Activated T-helper 1 cell treated with anti-CD3 and anti-CD28 coated beads, Interleukin-12 subunit alpha, Interleukin-12 subunit beta, Interleukin-2, Interleukin-4 antibody, amounts not matched to agents 30 ng/mL and 10 ng/mL and 1 ng/mL, durations not matched to agents 14 hours and 24 hours and 36 hours (primary cell): ENCODE measurements around the gene PADI2. TPM values are rescaled to one million over a fixed set of nuclear protein-coding genes. Genes with fewer than 3 reads are reported as not detected.
"Not testable (repeated sequence)": the region's sequence is repeated elsewhere in the genome, so short reads cannot be mapped to it uniquely, and the experiment has no call there.

Source experiments
- DNase-seq: peaks from one replicate; pipeline ENCODE4 v3.0.0; 2021; ENCODE audit warnings: low spot score
- H3K27ac Mint-ChIP-seq: one replicate; pipeline ENCODE4 v1.8.0; 2021; ENCODE audit warnings: mild to moderate bottlenecking, mixed read lengths
- H3K27me3 Mint-ChIP-seq: one replicate; pipeline ENCODE4 v1.8.0; 2022; ENCODE audit warnings: mild to moderate bottlenecking, moderate library complexity, mixed read lengths; ENCODE audit not compliant: insufficient read depth
- H3K36me3 Mint-ChIP-seq: one replicate; pipeline ENCODE4 v1.8.0; 2021; ENCODE audit warnings: low read depth, mixed read lengths
- H3K4me1 Mint-ChIP-seq: one replicate; pipeline ENCODE4 v1.8.0; 2021; ENCODE audit warnings: low read depth, mixed read lengths
- H3K4me3 Mint-ChIP-seq: one replicate; pipeline ENCODE4 v1.8.0; 2021; ENCODE audit warnings: mild to moderate bottlenecking, moderate library complexity, mixed read lengths
- H3K9me3 Mint-ChIP-seq: one replicate; pipeline ENCODE4 v1.8.0; 2021; ENCODE audit warnings: mixed read lengths
- intact Hi-C: fragments of 100-400 bp; cut with micrococcal nuclease; formaldehyde crosslinking; loops from one replicate; pipeline ENCODE4 v1.15.1; 2024
- total RNA-seq: library from RNA; stranded (reverse); gene quantifications from 2 replicates; pipeline ENCODE4 v1.2.3, GENCODE V29; 2022

PADI2 gene
- total RNA-seq, 1 donor from 2014 or later, result not detected

- no peak for DNase-seq
- Mint-ChIP-seq H3K27ac (no peak overlapping the region), H3K4me3 (no peak overlapping the region), H3K9me3 (peaks cover 4% of the 10 kb centered on the region), H3K27me3 (peaks cover 10% of the 10 kb centered on the region), H3K36me3 (no peaks in the 10 kb centered on the region), H3K4me1 (no peaks in the 10 kb centered on the region)
- intact Hi-C loops, result no loop called here
Observed at GRCh38 chr1:17066361-17067068, 52.7 kb downstream of the PADI2 start.

- Mint-ChIP-seq H3K27me3 (peaks cover 10% of the 10 kb centered on the region), H3K9me3 (peaks cover 4% of the 10 kb centered on the region), H3K4me1 (no peaks in the 10 kb centered on the region), H3K27ac (no peak overlapping the region), H3K36me3 (no peaks in the 10 kb centered on the region), H3K4me3 (no peak overlapping the region)
- DNase-seq, result no peak
- intact Hi-C loops, result no loop called here
Observed at GRCh38 chr1:17065666-17066065, 53.6 kb downstream of the PADI2 start.

- H3K27ac Mint-ChIP-seq, intact Hi-C loops, H3K36me3 Mint-ChIP-seq, H3K9me3 Mint-ChIP-seq, DNase-seq, H3K4me3 Mint-ChIP-seq, H3K4me1 Mint-ChIP-seq: not testable (repeated sequence)
- peaks cover 13% of the 10 kb centered on the region for H3K27me3 Mint-ChIP-seq
Observed at GRCh38 chr1:17062751-17063150, 56.5 kb downstream of the PADI2 start.

GRCh38 chr1:17061892-17062291 is 57.4 kb downstream of the PADI2 start:
- intact Hi-C loops, result no loop called here
- Mint-ChIP-seq H3K27ac (no peak overlapping the region), H3K27me3 (peaks cover 13% of the 10 kb centered on the region), H3K4me1 (no peaks in the 10 kb centered on the region), H3K4me3 (no peak overlapping the region), H3K9me3 (peaks cover 4% of the 10 kb centered on the region), H3K36me3 (no peaks in the 10 kb centered on the region)
- no peak for DNase-seq

GRCh38 chr1:17061486-17061885 is 57.8 kb downstream of the PADI2 start:
- H3K4me3 Mint-ChIP-seq, result no peak overlapping the region
- intact Hi-C loops, result no loop called here
- peaks cover 13% of the 10 kb centered on the region for H3K27me3 Mint-ChIP-seq
- no peak for DNase-seq
- H3K4me1 Mint-ChIP-seq, result no peaks in the 10 kb centered on the region
- H3K27ac Mint-ChIP-seq, result no peak overlapping the region
- no peaks in the 10 kb centered on the region for H3K36me3 Mint-ChIP-seq
- H3K9me3 Mint-ChIP-seq, result peaks cover 4% of the 10 kb centered on the region

- intact Hi-C loops, result no loop called here
- Mint-ChIP-seq H3K36me3 (no peaks in the 10 kb centered on the region), H3K4me1 (no peaks in the 10 kb centered on the region), H3K9me3 (peaks cover 4% of the 10 kb centered on the region), H3K4me3 (no peak overlapping the region), H3K27me3 (peaks cover 13% of the 10 kb centered on the region), H3K27ac (no peak overlapping the region)
- no peak for DNase-seq
Observed at GRCh38 chr1:17060306-17060749, 58.9 kb downstream of the PADI2 start.

GRCh38 chr1:17059391-17060305 is 59.6 kb downstream of the PADI2 start:
- Mint-ChIP-seq H3K27ac (no peak overlapping the region), H3K4me3 (no peak overlapping the region), H3K36me3 (no peaks in the 10 kb centered on the region), H3K4me1 (no peaks in the 10 kb centered on the region), H3K27me3 (peaks cover 13% of the 10 kb centered on the region), H3K9me3 (peaks cover 4% of the 10 kb centered on the region)
- intact Hi-C loops, result loop anchor here (1.0 kb wide), 1 partner anchor 16 kb away; no protein-coding TSS in a partner anchor
- DNase-seq, result peak; percentile 15

GRCh38 chr1:17056551-17056950 is 62.7 kb downstream of the PADI2 start:
- Mint-ChIP-seq H3K9me3 (no peaks in the 10 kb centered on the region), H3K27ac (no peak overlapping the region), H3K4me1 (peaks cover 9% of the 10 kb centered on the region), H3K4me3 (no peak overlapping the region), H3K27me3 (peaks cover 4% of the 10 kb centered on the region), H3K36me3 (peaks cover 5% of the 10 kb centered on the region)
- DNase-seq, result no peak
- intact Hi-C loops, result no loop called here

GRCh38 chr1:17055801-17056200 is 63.5 kb downstream of the PADI2 start:
- peaks cover 11% of the 10 kb centered on the region for H3K36me3 Mint-ChIP-seq
- peaks cover 16% of the 10 kb centered on the region for H3K4me1 Mint-ChIP-seq
- H3K9me3 Mint-ChIP-seq, result no peaks in the 10 kb centered on the region
- DNase-seq, result no peak
- peaks cover 4% of the 10 kb centered on the region for H3K27me3 Mint-ChIP-seq
- intact Hi-C loops, result loop anchor here (2.0 kb wide), 3 partner anchors 95 to 159 kb away; no protein-coding TSS in a partner anchor
- H3K27ac Mint-ChIP-seq, result no peak overlapping the region
- peak overlapping the region; percentile 13 for H3K4me3 Mint-ChIP-seq

- Mint-ChIP-seq H3K36me3 (peaks cover 11% of the 10 kb centered on the region), H3K27me3 (peaks cover 2% of the 10 kb centered on the region), H3K9me3 (no peaks in the 10 kb centered on the region), H3K4me3 (peak within 1 kb of the TSS; percentile 99), H3K27ac (peak within 1 kb of the TSS; percentile 95), H3K4me1 (peaks cover 18% of the 10 kb centered on the region)
- peak; percentile 99 for DNase-seq
- intact Hi-C loops, result loop anchor here (1.0 to 5.0 kb wide), 9 partner anchors 42 to 1637 kb away; partner anchors contain the start of genes DNAJC16 and SZRD1
Observed at GRCh38 chr1:17053685-17054410, 65.4 kb downstream of the PADI2 start, which contains the start of gene SDHB. Gene SDHB (minus strand): TSS chr1:17054032. CDS start chr1:17054019, 13 bp downstream.

- intact Hi-C loops, result loop anchor here (5.0 kb wide), 4 partner anchors 686 to 1636 kb away; partner anchors contain the start of genes DNAJC16 and SZRD1
- Mint-ChIP-seq H3K36me3 (peaks cover 11% of the 10 kb centered on the region), H3K4me1 (peaks cover 19% of the 10 kb centered on the region), H3K9me3 (no peaks in the 10 kb centered on the region), H3K27me3 (peaks cover 2% of the 10 kb centered on the region), H3K4me3 (peak overlapping the region; percentile 99), H3K27ac (peak overlapping the region; percentile 95)
- DNase-seq, result no peak
Observed at GRCh38 chr1:17053086-17053684, 66.1 kb downstream of the PADI2 start.

- DNase-seq, result no peak
- intact Hi-C loops, result loop anchor here (5.0 kb wide), 4 partner anchors 685 to 1635 kb away; partner anchors contain the start of genes DNAJC16 and SZRD1
- Mint-ChIP-seq H3K36me3 (peaks cover 11% of the 10 kb centered on the region), H3K4me1 (peaks cover 23% of the 10 kb centered on the region), H3K4me3 (peak overlapping the region; percentile 99), H3K9me3 (no peaks in the 10 kb centered on the region), H3K27ac (peak overlapping the region; percentile 18), H3K27me3 (no peaks in the 10 kb centered on the region)
Observed at GRCh38 chr1:17052641-17053040, 66.6 kb downstream of the PADI2 start.
